Activated CD8-positive, alpha-beta T cell treated with anti-CD3 and anti-CD28 coated beads for 36 hours (primary cell): Measurements from ENCODE around the gene CALN1. TPM values are rescaled to one million over a fixed set of nuclear protein-coding genes. Genes with fewer than 3 reads are reported as not detected.

ENCODE experiments used
- ATAC-seq: fragments of 200-7000 bp; cut with Tn5 transposase; one replicate; pipeline ENCODE4 v1.10.0; 2021; ENCODE audit warnings: mild to moderate bottlenecking, moderate library complexity
- CTCF ChIA-PET: fragments of 350-600 bp; sonication (Branson Sonifier 250); formaldehyde crosslinking; loops from one replicate; lab custom pipeline; 2021; ENCODE audit warnings: antibody characterized with exemption; lab: Charles Lee
- POLR2A ChIA-PET: fragments of 350-600 bp; sonication (Branson Sonifier 250); formaldehyde crosslinking; loops from one replicate; lab custom pipeline; 2021; ENCODE audit warnings: antibody characterized with exemption; lab: Charles Lee
- DNase-seq: peaks from one replicate; pipeline ENCODE4 v3.0.0-alpha.2; 2020
- H3K27ac Mint-ChIP-seq: one replicate; pipeline ENCODE4 v1.8.0; 2021; ENCODE audit warnings: mild to moderate bottlenecking, mixed read lengths
- H3K27me3 Mint-ChIP-seq: one replicate; pipeline ENCODE4 v1.8.0; 2021; ENCODE audit warnings: mixed read lengths
- H3K36me3 Mint-ChIP-seq: one replicate; pipeline ENCODE4 v1.8.0; 2021; ENCODE audit warnings: low read depth, mixed read lengths
- H3K4me1 Mint-ChIP-seq: one replicate; pipeline ENCODE4 v1.8.0; 2021; ENCODE audit warnings: low read depth, mixed read lengths
- H3K4me3 Mint-ChIP-seq: one replicate; pipeline ENCODE4 v1.8.0; 2021; ENCODE audit warnings: mild to moderate bottlenecking, moderate library complexity, mixed read lengths
- H3K9me3 Mint-ChIP-seq: one replicate; pipeline ENCODE4 v1.8.0; 2021; ENCODE audit warnings: mixed read lengths
- CTCF ChIP-seq: fragments of 200-600 bp; IDR thresholded peaks from one replicate; pipeline ENCODE4 v1.8.0; 2022; ENCODE audit warnings: antibody characterized with exemption, mild to moderate bottlenecking
- intact Hi-C: fragments of 100-400 bp; cut with micrococcal nuclease; formaldehyde crosslinking; loops from one replicate; pipeline ENCODE4 v1.10.0; 2022
- total RNA-seq, 2 experiments: library from RNA; stranded (reverse); gene quantifications; one replicate each; pipeline ENCODE4 v1.2.3, GENCODE V29; 2021

Gene CALN1
- total RNA-seq, 2 experiments from 2014 or later = 0.02 to 0.16 TPM

GRCh38 chr7:72429316-72429715 lies 17.2 kb upstream of the CALN1 start:
- CTCF ChIA-PET = no interaction called here
- no peaks in the 10 kb centered on the region for H3K9me3 Mint-ChIP-seq
- H3K4me3 Mint-ChIP-seq = no peak overlapping the region
- H3K36me3 Mint-ChIP-seq = no peaks in the 10 kb centered on the region
- DNase-seq = no peak
- H3K4me1 Mint-ChIP-seq = no peaks in the 10 kb centered on the region
- intact Hi-C loops = no loop called here
- no peak for TF ChIP-seq CTCF
- H3K27ac Mint-ChIP-seq = no peak overlapping the region
- H3K27me3 Mint-ChIP-seq = peaks cover 2% of the 10 kb centered on the region
- POLR2A ChIA-PET = no interaction called here
- ATAC-seq = no peak

GRCh38 chr7:72416846-72417245 lies 4.7 kb upstream of the CALN1 start:
- no peak for TF ChIP-seq CTCF
- DNase-seq = no peak
- no peak for ATAC-seq
- H3K27ac Mint-ChIP-seq = no peak overlapping the region
- no peaks in the 10 kb centered on the region for H3K27me3 Mint-ChIP-seq
- H3K4me1 Mint-ChIP-seq = no peaks in the 10 kb centered on the region
- no peaks in the 10 kb centered on the region for H3K9me3 Mint-ChIP-seq
- CTCF ChIA-PET = no interaction called here
- intact Hi-C loops = no loop called here
- no peak overlapping the region for H3K4me3 Mint-ChIP-seq
- POLR2A ChIA-PET = no interaction called here
- no peaks in the 10 kb centered on the region for H3K36me3 Mint-ChIP-seq

GRCh38 chr7:72415586-72415985 lies 3.4 kb upstream of the CALN1 start:
- ChIA-PET CTCF (no interaction called here), POLR2A (no interaction called here)
- no peaks in the 10 kb centered on the region for H3K27me3 Mint-ChIP-seq
- no peak for DNase-seq
- no peaks in the 10 kb centered on the region for H3K4me1 Mint-ChIP-seq
- no peak overlapping the region for H3K4me3 Mint-ChIP-seq
- ATAC-seq = no peak
- no peak for TF ChIP-seq CTCF
- intact Hi-C loops = no loop called here
- H3K27ac Mint-ChIP-seq = no peak overlapping the region
- H3K9me3 Mint-ChIP-seq = no peaks in the 10 kb centered on the region
- H3K36me3 Mint-ChIP-seq = no peaks in the 10 kb centered on the region

GRCh38 chr7:72413886-72414285 lies 1.7 kb upstream of the CALN1 start:
- CTCF ChIA-PET = no interaction called here
- TF ChIP-seq CTCF = no peak
- POLR2A ChIA-PET = no interaction called here
- Mint-ChIP-seq H3K9me3 (no peaks in the 10 kb centered on the region), H3K4me1 (no peaks in the 10 kb centered on the region), H3K4me3 (no peak overlapping the region), H3K36me3 (no peaks in the 10 kb centered on the region), H3K27ac (no peak overlapping the region), H3K27me3 (no peaks in the 10 kb centered on the region)
- ATAC-seq (no peak), DNase-seq (no peak)
- intact Hi-C loops = no loop called here

- H3K36me3 Mint-ChIP-seq = no peaks in the 10 kb centered on the region
- H3K27ac Mint-ChIP-seq = no peak overlapping the region
- no peaks in the 10 kb centered on the region for H3K9me3 Mint-ChIP-seq
- no peak overlapping the region for H3K4me3 Mint-ChIP-seq
- H3K27me3 Mint-ChIP-seq = no peaks in the 10 kb centered on the region
- intact Hi-C loops = no loop called here
- no peaks in the 10 kb centered on the region for H3K4me1 Mint-ChIP-seq
- DNase-seq (no peak), ATAC-seq (no peak)
- POLR2A ChIA-PET = no interaction called here
- CTCF ChIA-PET = no interaction called here
- no peak for TF ChIP-seq CTCF
Measured at GRCh38 chr7:72413290-72413689, 1.2 kb upstream of the CALN1 start.
